Measurements from ENCODE around the gene RANBP1.

Gene RANBP1

GRCh38 chr22:20141186-20142077 is 25.5 kb downstream of the RANBP1 start:
- no peak for TF ChIP-seq ZFX (IDR thresholded peaks at IDR 0.05)
- TF ChIP-seq, protein P1, sequence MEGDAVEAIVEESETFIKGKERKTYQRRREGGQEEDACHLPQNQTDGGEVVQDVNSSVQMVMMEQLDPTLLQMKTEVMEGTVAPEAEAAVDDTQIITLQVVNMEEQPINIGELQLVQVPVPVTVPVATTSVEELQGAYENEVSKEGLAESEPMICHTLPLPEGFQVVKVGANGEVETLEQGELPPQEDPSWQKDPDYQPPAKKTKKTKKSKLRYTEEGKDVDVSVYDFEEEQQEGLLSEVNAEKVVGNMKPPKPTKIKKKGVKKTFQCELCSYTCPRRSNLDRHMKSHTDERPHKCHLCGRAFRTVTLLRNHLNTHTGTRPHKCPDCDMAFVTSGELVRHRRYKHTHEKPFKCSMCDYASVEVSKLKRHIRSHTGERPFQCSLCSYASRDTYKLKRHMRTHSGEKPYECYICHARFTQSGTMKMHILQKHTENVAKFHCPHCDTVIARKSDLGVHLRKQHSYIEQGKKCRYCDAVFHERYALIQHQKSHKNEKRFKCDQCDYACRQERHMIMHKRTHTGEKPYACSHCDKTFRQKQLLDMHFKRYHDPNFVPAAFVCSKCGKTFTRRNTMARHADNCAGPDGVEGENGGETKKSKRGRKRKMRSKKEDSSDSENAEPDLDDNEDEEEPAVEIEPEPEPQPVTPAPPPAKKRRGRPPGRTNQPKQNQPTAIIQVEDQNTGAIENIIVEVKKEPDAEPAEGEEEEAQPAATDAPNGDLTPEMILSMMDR (conservative IDR thresholded peaks at IDR 0.05), result no peak
- no peak overlapping the region for H3K27ac ChIP-seq

- no peak overlapping the region for H3K27ac ChIP-seq
- TF ChIP-seq, protein P1 (conservative IDR thresholded peaks at IDR 0.05), result no peak
- TF ChIP-seq ZFX (IDR thresholded peaks at IDR 0.05), result no peak
These were observed 27.1 kb downstream of the RANBP1 start for GRCh38 chr22:20142711-20143621.

DNA sequence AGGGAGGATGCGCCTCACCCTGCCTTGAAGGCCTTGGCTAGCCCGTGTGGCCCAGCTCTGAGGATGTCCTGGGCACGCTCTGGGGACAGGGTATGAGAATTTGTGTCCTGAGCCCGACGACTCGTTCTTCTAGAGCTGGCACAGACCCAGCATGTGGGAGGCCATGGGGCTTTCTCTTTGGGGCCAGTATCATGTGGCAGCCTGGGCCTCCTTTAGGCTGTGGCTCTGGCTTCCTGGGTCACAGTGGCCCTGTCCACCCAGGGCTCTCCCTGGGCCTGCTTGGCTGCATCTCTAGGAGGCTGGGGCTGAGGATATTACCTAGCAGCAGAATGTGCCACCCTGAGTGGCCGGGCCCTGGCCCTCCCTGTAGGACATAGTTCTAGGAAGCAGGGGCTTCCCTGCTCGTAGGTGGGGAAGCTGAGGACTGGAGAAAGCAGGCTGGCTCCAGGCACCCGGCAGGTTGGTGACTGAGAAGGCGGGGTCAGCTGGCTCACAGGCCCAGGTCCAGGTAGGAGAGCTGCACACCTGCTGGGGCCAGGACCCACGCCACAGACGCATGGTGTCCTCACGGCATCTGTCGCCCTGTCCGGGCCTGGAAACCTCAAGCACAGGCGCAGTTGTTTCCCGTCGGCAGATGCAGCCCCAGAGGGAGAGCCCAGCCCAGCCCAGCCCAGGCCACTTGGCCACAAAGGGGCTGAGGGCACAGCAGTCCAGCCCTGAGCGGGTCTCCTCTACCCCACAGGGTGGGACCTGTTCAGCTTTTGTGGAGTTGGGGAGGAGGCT is 28.2 kb downstream of the RANBP1 start:
- no peak overlapping the region for H3K27ac ChIP-seq

GRCh38 chr22:20145206-20145831 is 29.4 kb downstream of the RANBP1 start:
- no peak for TF ChIP-seq ZFX (IDR thresholded peaks at IDR 0.05)
- TF ChIP-seq, protein P1 (conservative IDR thresholded peaks at IDR 0.05), result no peak
- no peak overlapping the region for H3K27ac ChIP-seq

More for the DNA sequence above, 28.2 kb downstream of the RANBP1 start:
- no peak for TF ChIP-seq ZFX (IDR thresholded peaks at IDR 0.05)
- TF ChIP-seq, protein P1 (conservative IDR thresholded peaks at IDR 0.05), result no peak

DNA sequence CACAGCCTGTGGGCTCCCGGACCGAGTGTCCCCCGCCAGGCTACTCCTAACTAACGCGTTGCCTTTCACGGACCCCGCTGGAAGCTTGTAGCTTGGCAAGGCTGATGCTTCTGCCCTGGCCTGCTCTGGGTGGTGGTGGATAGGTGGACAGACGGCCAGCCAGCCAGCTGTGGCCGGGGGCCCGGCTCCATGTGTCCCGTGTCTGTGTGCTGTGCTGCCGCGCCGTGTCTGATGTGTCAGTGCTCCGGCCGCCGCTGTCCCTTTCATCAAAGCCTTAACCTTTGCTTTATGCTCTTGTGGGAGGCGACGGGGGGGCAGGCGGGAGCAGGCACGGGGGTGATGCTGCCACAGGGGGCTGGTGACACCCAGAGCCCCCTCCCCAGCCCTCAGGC is 29.9 kb downstream of the RANBP1 start:
- no peak for TF ChIP-seq ZFX (IDR thresholded peaks at IDR 0.05)
- TF ChIP-seq, protein P1 (conservative IDR thresholded peaks at IDR 0.05), result no peak
- no peak overlapping the region for H3K27ac ChIP-seq

DNA sequence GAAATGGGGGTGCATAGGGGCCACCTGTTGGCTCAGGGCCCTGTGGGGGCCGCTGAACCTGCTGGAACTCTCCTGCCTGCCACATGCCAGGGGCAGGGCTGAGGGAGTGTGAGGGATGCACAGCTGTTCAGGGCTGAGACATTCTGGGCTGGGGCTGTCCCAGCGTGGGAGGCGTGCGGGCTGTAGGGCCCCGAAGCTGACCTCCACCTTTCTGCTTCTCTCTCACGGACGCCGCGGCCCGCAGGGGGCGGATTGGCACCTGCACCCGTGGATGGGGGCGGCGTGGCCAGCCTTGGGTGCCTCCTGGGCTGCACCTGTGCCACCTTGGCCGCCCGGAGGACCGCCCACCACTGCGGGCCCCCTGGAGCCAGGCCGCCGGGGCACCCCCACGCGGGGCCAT is 30.9 kb downstream of the RANBP1 start:
- H3K27ac ChIP-seq, result no peak overlapping the region
- no peak for TF ChIP-seq ZFX (IDR thresholded peaks at IDR 0.05)
- TF ChIP-seq, protein P1 (conservative IDR thresholded peaks at IDR 0.05), result no peak

Data from C4-2B (cell line).